SHP77 (cell line): ENCODE results near the gene ZBTB45.

ENCODE experiments used
- DNase-seq, 2 experiments: peaks; one replicate each; lab custom pipeline; 2025; lab: John Stamatoyannopoulos, UW

Gene ZBTB45

DNA sequence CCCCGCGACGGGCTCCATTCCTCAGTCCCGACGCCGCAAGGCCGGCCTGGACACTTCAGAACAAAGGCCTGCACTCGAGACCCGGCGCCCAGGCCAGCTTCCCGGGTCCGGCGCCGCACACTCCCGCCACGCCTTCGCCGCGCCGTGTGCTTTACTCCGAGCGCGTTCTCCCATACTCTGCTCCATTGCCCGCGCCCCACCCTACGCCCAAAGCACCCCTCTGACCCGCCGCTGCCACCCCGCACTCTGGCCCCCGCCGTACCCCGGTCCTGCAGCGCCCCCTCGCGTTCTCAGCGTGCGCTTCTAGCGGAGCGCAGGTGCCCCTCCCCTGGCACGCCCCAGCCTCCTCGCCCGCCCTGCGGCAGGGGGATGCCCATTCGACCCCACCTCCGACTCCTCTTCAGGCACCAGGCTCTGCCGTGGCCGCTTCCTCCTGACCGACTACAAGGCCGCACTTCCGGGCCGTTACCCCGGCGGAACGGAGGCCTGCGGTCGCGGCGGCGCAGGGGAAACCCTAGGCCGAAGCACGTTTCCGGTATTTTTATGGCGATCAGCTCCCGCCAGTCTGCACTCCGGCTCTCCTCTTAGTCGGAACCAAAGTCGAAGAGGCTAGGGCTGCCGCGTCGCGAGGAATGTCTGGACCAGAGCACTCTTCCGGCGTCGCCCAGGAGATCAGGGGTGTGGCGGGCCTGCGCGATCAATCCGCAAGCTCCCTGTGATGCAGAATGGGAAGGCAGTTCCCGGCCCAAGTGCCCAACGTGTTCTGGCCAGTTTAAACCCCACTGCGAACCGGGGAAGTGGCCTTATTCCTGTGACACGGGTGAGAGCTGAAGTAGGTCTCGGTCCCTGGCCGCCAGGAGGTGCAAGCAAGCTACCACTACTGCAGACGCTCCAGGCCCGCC is at the start of gene ZBTB45:
ZBTB45 (minus strand) TSS at position 456 of the 902 bp plus-strand sequence. CDS start 2,137 bp downstream, outside the sequence.
- peak; percentile 93 to 97 for DNase-seq

DNA sequence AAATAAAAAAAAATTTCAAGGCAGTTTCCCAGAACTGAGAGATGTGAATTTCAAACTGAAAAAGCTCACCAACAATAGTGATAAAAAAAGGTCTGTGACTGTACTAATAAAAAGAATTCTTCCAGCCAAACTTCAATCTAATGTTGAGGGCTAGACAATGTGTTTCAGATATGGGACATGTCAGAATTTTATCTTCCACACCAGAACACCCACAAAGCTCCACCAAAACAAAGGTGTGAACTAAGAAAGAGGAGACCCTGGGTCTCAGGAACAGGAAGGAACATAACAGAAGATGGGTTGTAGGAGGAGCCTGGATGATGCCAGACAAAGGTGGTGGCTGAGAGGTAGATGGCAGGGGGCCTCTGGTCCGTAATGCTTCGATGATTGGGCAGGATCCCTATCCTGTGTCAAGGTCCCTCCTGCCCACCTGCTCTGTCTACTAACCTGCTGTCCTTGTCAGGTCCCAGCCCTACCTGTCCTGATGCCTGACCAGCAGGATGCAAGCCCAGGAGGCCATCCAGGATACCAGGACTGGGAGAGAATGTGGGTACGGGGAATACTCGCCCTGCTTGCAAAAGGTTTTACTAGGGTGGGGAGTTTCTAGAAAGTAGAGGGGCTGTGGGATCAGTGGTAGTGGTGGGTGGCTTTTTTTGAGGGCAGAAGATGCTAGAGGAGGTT is 49.0 kb upstream of the ZBTB45 start:
- DNase-seq: no peak

DNA sequence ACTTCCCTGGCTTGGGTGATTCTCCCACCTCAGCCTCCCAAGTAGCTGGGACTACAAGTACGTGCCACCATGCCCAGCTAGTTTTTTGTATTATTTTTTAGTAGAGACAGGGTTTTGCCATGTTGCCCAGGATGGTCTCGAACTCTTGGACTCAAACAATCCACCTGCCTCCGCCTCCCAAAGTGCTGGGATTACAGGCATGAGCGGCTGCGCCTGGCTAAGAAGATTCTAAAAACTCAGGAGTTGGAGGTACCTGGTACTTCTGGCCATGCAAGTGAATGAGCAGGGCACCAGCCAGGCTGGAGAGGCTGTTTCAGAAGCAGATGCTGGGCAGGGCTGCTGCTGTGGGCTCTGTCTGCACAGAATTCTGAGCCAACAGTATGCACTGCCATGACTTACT is 47.4 kb upstream of the ZBTB45 start:
- no peak for DNase-seq

DNA sequence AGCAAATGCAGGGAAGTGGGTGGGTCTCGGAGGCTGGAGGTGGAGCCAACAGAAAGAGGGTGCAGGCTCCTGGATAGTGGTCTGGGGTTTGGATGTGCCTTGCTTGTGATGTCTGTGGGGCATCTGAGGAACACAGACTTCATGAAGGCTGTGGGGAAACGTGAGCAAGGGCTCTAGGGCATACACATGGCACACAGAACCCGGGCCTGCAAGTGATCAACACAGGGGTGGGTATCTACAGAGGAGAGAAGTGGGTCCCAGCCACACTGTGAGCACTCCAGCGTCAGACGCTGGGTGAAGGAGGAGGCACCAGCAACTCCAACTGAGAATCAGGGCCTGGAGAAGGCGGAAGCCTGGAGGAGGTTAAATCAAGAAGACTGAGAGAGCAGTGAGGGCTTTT is 44.2 kb upstream of the ZBTB45 start:
- no peak for DNase-seq

DNA sequence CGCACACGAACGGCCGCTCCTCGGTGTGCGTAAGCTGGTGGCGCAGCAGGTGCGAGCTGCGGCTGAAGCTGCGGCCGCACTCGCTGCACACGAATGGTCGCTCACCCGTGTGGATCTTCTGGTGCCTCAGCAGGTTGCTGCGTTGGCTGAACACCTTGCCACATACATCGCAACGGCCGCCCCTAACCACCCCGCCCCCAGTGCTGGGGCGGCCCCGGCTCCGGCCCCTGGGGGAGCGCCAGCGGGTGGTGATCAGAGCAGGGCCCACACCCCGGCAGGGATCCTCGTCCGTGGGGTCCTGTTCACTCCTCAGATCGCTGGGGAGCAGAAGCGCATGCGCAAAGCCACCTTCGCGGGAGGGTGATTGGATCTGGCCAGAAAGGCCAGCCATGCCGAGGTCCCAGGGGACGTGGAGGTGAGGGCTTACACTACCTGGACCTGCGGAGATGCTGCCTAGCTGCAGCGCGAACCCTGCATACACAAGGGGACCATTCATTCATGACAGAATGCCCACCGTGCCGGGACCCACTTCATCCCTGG is 43.5 kb upstream of the ZBTB45 start:
- DNase-seq: no peak

- DNase-seq: no peak
Observed at GRCh38 chr19:58562122-58563033, 42.8 kb upstream of the ZBTB45 start.

DNA sequence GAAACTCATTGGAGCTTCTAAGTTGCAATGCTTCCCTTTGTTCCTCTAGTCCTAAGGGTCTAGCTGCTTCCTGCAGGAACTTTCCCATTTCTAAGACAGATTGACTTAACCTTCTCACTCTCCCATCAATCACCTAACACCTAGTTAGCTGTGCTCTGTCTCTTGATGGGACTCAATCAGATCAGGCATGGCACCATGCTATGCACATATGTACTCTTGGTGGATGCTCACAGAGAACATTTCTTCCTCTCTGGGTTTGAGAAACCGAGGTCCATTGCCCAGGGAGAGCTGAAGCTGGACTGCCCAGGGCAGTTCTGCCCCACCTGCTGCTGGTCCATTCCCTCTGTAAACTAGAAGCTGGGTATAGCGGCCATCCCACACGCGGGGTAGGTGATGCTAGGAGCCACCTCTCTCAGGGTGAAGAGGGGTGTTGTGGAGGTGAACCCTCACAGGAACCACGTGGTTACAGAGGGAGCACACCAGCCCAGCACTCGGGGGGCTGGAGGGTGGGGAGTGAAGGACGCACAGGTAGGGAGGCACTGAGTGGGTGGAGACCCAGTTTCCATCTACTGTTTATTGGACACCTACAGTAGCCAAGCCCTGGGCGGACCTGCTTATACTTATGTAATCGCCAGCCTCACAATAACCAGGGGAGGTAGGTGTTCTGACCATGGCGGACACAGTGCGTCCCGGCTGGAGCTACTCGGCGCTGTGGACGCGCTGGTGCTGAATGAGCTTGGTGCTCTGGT is 41.9 kb upstream of the ZBTB45 start:
- DNase-seq: no peak

- no peak for DNase-seq
Observed at GRCh38 chr19:58560921-58561320, 41.3 kb upstream of the ZBTB45 start.

DNA sequence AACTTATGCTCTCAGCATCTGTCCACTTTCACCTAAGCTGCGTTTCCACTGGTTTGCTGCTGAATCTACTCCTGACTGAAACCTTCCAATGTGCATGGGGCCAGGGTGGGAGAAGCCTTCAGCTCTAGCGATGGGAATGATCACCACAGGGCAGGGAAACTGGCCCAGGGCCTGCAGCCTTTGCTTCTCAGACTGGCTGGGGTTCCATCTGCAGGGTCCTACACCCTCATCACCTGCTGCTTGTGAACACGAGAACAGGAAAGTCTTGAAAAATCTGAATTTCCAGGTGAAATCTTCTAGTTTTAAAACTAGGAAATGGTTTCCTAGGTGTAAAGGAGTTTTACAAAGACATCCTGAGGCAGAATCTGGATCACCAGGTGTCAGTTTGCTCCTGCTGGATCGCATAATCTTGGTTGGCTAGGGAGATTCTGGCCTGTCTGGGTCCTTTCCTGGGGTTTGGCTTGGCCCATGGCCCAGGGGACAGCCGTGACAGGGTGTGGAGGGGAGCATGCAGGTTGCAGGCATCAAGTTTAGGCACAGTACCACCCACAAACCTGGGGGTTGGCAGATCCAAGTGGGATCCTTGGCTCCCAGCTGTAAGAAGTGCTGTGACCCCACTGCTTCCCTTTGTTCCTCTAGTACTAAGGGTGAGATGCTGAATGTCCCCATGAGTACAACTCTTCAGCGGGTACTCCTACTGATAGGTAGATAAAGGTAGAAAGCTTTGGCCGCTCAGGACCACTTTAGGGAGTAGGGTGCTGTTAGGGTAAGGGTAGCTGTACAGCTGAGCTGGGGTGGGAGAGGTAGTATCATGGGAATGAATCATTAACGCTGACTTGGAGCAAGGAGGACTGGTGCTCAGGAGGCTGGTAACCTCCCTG is 40.6 kb upstream of the ZBTB45 start:
- DNase-seq: no peak

GRCh38 chr19:58559275-58560006 is 39.8 kb upstream of the ZBTB45 start:
- DNase-seq: no peak

DNA sequence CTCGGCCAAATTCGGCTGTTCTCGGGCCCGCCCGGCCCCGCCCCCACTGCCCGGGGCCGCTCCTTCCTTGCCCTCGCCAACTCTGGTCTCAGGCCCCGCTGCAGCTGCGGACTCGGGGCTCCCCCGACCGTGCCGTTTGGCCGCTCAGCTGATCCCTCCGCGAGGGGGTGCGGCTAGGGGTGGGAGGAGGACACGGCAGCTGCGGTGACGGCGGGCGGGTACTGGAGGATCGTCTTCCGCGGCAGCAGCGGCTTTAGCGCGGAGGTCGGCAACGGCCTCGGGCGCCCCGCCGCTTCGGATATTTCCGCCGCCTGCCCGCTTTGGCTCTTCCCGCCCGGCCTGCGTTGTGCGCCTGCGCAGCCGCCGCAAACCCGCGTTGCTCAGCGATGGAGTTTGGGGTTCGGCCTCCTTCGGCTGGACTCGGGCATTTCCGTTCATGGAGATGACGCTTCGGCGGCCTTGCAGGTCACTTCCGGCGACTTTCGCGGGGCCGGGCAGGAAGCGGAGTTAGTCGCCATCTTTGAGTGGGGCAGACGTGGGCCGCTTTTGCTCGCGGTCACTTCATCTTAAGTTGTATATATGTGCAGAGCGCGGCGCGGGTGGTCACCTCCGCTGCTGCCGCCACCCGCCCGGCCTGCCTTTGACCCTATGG is 39.1 kb upstream of the ZBTB45 start:
- no peak for DNase-seq

- no peak for DNase-seq
Observed at GRCh38 chr19:58558066-58558622, 38.5 kb upstream of the ZBTB45 start, which contains the start of gene UBE2M. Gene UBE2M (minus strand): TSS chr19:58558611. CDS start chr19:58558381, 230 bp downstream.

DNA sequence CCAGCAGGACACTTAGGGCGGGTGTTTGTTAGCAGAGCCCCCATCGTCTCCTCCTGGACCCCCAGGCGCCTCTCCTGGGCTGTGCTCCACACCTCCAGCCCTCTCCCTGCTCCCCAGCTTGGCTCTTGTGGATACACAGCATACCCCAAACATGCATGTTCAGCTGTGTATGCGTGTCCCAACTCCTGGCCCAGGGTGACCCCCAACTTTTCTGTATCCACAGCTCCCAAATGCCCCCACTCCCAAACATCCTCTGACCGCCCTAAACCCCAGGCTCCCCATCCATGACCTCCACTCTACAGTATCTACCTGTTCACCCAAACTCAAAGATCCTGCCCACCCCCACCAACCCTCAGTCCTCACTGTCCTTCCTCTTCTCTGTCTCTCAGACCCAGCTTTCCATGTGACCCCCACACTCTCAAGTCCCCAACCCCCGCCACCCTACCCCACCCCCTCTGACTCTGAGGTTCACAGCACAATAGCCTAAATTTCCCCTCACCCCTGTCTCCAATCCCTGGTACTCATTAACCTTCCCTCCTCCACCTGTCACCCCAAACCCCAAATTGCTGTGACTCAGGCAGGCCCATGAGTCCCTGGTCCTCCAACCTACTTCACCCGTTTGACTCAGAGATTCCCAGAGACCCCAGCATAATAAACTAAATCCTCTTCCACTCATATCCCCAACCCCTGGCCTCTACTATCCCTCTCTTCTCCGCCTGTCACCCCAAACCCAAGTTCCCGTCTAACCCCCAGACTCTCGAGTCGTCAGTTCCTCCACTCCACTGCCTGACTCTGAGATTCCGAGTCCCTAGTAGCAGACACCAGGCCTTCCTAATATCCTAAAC is 37.8 kb upstream of the ZBTB45 start:
- no peak for DNase-seq

DNA sequence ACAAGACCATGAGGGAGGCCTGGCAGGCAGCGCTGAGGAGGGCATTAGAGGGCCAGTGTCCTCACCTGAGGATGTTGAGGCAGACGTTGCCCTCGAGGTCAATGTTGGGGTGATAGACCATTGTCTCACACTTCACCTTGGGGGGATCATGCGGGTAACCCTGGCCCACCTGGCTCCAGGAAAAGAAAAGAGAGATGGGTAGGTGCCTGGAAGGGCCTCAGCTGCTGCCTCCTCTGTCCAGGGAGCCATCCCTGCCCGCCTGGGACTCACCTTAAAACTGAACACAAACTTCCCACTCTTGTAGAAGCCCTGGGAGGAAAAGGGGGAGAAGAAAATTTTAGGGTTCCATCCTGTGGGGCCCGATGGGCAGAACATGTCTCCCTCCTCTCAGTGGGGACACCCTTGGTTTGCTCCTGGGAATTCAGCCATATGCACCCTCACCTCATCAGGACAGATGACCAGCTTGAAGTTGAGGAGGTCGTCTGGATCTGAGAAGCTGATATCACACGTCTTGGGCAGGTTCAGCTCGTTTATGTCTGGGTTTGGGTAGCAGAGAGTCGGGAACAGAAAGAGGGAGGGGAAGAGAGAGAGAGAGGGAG is 37.1 kb upstream of the ZBTB45 start:
- DNase-seq: no peak

DNA sequence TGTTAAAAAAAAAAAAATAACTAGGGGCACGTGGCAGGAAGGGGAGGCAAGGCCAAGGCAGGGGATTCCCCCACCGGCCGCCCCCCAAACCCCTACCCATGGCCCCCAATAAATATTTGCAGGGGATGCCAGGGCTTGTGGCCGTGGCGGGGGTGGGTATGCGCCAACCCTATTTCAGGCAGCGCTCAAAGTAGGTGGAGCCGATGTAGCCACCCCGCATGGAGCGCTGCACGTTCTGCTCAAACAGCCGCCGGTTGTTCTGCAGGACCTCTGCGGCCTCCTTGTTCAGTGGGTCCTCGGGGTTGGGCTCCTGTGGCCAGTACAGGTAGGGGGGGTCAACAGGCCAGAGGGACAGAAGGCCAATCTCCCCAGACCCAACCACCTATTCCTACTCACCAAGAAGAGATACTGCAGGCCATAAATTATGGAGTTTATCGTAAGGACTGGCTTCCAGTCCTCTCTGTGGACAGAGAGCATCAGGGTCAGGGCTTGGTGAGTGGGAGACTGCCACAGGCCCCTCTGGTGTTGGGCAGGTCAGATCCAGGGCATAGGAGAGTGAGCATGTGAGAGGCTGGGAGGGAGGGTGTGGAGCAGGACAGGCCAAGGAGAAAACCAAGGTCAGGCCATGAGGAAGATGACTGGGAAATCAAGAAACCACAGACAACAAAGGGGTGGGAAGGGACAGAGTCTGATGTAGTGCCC is 36.5 kb upstream of the ZBTB45 start:
- DNase-seq: no peak

DNA sequence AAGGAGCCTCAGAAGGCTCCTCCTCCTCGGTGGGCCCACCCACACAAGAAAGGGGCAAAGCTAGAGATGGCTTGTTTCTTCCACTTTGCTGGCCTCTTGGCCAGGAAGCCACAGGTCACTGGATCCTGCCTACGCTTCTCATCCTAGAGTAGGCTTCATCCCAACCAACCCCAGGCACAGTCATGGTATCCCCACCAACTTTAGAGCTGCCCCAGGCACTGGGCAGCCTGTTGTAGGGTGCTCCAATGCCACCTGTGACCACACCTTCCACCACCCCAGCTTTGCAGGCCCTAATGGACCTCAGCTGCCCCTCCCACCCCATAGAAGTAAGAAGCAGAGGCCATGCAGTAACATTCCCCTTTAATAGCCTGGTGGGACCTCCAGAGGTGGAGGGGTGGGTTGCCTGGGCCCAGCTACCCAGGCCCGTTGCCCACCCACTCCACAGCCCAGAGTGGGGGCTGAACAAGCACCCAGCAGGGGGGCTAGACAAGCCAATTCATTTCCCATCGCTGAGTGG is 35.8 kb upstream of the ZBTB45 start:
- no peak for DNase-seq
